ENCODE data around the gene TNFRSF12A. TPM values are rescaled to one million over a fixed set of nuclear protein-coding genes. Genes with fewer than 3 reads are reported as not detected.

The TNFRSF12A gene
- total RNA-seq, 1 donor from 2014 or later = 14.3 TPM

GRCh38 chr16:3015865-3016521, 4.2 kb upstream of the TNFRSF12A start:
- Mint-ChIP-seq H3K27ac (no peak overlapping the region), H3K27me3 (ENCODE audit: insufficient read depth, low read depth) (peaks cover 34% of the 10 kb centered on the region), H3K9me3 (no peaks in the 10 kb centered on the region), H3K36me3 (peaks cover 2% of the 10 kb centered on the region), H3K4me1 (peaks cover 38% of the 10 kb centered on the region), H3K4me3 (peak overlapping the region; percentile 75)
- Histone ChIP-seq H3K4me3 (no peak overlapping the region), H2AFZ (replicated peaks) (no peak overlapping the region), H3K9me3 (ENCODE audit: low read depth) (no peaks in the 10 kb centered on the region), H4K20me1 (ENCODE audit: low read depth) (peaks cover 48% of the 10 kb centered on the region), H3K4me2 (no peak overlapping the region), H3K4me1 (peaks cover 16% of the 10 kb centered on the region), H3F3A (ENCODE audit: low read depth) (peaks cover 45% of the 10 kb centered on the region), H3K27me3 (peaks cover 59% of the 10 kb centered on the region), H3K36me3 (no peaks in the 10 kb centered on the region), H3K27ac (no peak overlapping the region), H3K79me2 (ENCODE audit: low read depth) (peaks cover 22% of the 10 kb centered on the region), H3K9ac (no peak overlapping the region)
- TF ChIP-seq EZH2phosphoT487 (IDR thresholded peaks at IDR 0.05) = no peak
- TF ChIP-seq CTCF (IDR thresholded peaks at IDR 0.05) = no peak
- no peak for TF ChIP-seq EZH2 (IDR thresholded peaks at IDR 0.05)
- DNase-seq (ENCODE audit: low spot score) = no peak

GRCh38 chr16:3017344-3017743, 2.8 kb upstream of the TNFRSF12A start:
- TF ChIP-seq CTCF (IDR thresholded peaks at IDR 0.05) (no peak), EZH2phosphoT487 (IDR thresholded peaks at IDR 0.05) (no peak), EZH2 (IDR thresholded peaks at IDR 0.05) (no peak)
- H3K4me3 ChIP-seq = peak overlapping the region; percentile 91
- H3K4me3 Mint-ChIP-seq = peak overlapping the region; percentile 75
- H3K4me1 ChIP-seq = peaks cover 18% of the 10 kb centered on the region
- H3F3A ChIP-seq (ENCODE audit: low read depth) = peaks cover 59% of the 10 kb centered on the region
- H2AFZ ChIP-seq (replicated peaks) = no peak overlapping the region
- no peaks in the 10 kb centered on the region for H3K9me3 Mint-ChIP-seq
- peaks cover 58% of the 10 kb centered on the region for H4K20me1 ChIP-seq (ENCODE audit: low read depth)
- H3K36me3 Mint-ChIP-seq = peaks cover 2% of the 10 kb centered on the region
- H3K79me2 ChIP-seq (ENCODE audit: low read depth) = peaks cover 22% of the 10 kb centered on the region
- H3K27me3 ChIP-seq = peaks cover 47% of the 10 kb centered on the region
- DNase-seq (ENCODE audit: low spot score) = peak; percentile 58
- no peak overlapping the region for H3K27ac Mint-ChIP-seq
- peaks cover 46% of the 10 kb centered on the region for H3K4me1 Mint-ChIP-seq
- H3K36me3 ChIP-seq = no peaks in the 10 kb centered on the region
- no peak overlapping the region for H3K27ac ChIP-seq
- no peaks in the 10 kb centered on the region for H3K9me3 ChIP-seq (ENCODE audit: low read depth)
- H3K9ac ChIP-seq = peak overlapping the region; percentile 30
- peaks cover 34% of the 10 kb centered on the region for H3K27me3 Mint-ChIP-seq (ENCODE audit: insufficient read depth, low read depth)
- peak overlapping the region; percentile 89 for H3K4me2 ChIP-seq

GRCh38 chr16:3017794-3018506, 2.2 kb upstream of the TNFRSF12A start, which contains the start of gene CLDN6:
CLDN6 (minus strand) TSS chr16:3018183; CDS start chr16:3016021, 2,162 bp downstream.
- Histone ChIP-seq H3K4me1 (peaks cover 18% of the 10 kb centered on the region), H3K4me2 (peak within 1 kb of the TSS; percentile 89), H3K9ac (peak within 1 kb of the TSS; percentile 30), H2AFZ (replicated peaks) (no peak within 1 kb of the TSS), H3K9me3 (ENCODE audit: low read depth) (no peaks in the 10 kb centered on the region), H3K36me3 (no peaks in the 10 kb centered on the region), H3K79me2 (ENCODE audit: low read depth) (peaks cover 22% of the 10 kb centered on the region), H3K4me3 (peak within 1 kb of the TSS; percentile 91), H3K27ac (no peak within 1 kb of the TSS), H3F3A (ENCODE audit: low read depth) (peaks cover 65% of the 10 kb centered on the region), H4K20me1 (ENCODE audit: low read depth) (peaks cover 62% of the 10 kb centered on the region), H3K27me3 (peaks cover 41% of the 10 kb centered on the region)
- no peak within 1 kb of the TSS for H3K27ac Mint-ChIP-seq
- peak; percentile 96 for DNase-seq (ENCODE audit: low spot score)
- H3K27me3 Mint-ChIP-seq (ENCODE audit: insufficient read depth, low read depth) = peaks cover 38% of the 10 kb centered on the region
- TF ChIP-seq CTCF (IDR thresholded peaks at IDR 0.05) (peak; percentile 78), EZH2phosphoT487 (IDR thresholded peaks at IDR 0.05) (no peak), EZH2 (IDR thresholded peaks at IDR 0.05) (no peak)
- peak within 1 kb of the TSS; percentile 88 for H3K4me3 Mint-ChIP-seq
- peaks cover 49% of the 10 kb centered on the region for H3K4me1 Mint-ChIP-seq
- peaks cover 2% of the 10 kb centered on the region for H3K36me3 Mint-ChIP-seq
- no peaks in the 10 kb centered on the region for H3K9me3 Mint-ChIP-seq
